Measurements from ENCODE around the gene GPR18.
"Not testable (repeated sequence)": the region's sequence is repeated elsewhere in the genome, so short reads cannot be mapped to it uniquely, and the experiment has no call there.

GPR18 gene

GRCh38 chr13:99254830-99255229, 3.3 kb downstream of the GPR18 start:
- H3K27ac ChIP-seq: no peak overlapping the region
- H3K4me3 ChIP-seq (ENCODE audit: low read depth, low read length): no peak overlapping the region
- TF ChIP-seq CTCF (IDR thresholded peaks at IDR 0.05; ENCODE audit: low read depth, low read length, missing control alignments): no peak
- H3K27me3 ChIP-seq (replicated peaks): no peaks in the 10 kb centered on the region
- in situ Hi-C loops (cut with HindIII; ENCODE audit: low pct_ligation_motif_present, low sequenced_read_pairs): no loop called here
- DNase-seq: no peak
- H3K36me3 ChIP-seq (replicated peaks): peaks cover 2% of the 10 kb centered on the region

DNA sequence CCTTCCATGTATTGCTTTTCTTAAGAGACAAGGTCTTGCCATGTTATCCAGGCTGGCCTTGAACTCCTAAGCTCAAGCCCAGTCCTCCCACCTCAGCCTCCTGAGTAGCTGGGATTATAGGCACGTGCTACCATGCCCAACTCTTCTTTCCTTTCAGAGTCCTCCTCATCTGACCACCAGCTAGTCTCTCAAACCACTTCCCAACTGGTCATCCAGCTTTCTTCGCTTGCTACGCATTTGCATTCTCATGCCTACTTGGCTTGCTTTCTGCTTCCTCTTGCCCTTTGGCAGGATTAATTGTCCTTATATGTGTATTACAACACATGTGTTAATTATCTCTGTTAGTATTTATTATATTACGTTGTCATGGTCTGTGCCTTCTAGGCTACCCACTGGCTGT, 6.3 kb downstream of the GPR18 start:
- Histone ChIP-seq H3K27ac (no peak overlapping the region), H3K36me3 (replicated peaks) (peaks cover 3% of the 10 kb centered on the region), H3K27me3 (replicated peaks) (no peaks in the 10 kb centered on the region), H3K4me3 (ENCODE audit: low read depth, low read length) (no peak overlapping the region)
- in situ Hi-C loops (cut with HindIII; ENCODE audit: low pct_ligation_motif_present, low sequenced_read_pairs): no loop called here
- no peak for DNase-seq
- no peak for TF ChIP-seq CTCF (IDR thresholded peaks at IDR 0.05; ENCODE audit: low read depth, low read length, missing control alignments)

DNA sequence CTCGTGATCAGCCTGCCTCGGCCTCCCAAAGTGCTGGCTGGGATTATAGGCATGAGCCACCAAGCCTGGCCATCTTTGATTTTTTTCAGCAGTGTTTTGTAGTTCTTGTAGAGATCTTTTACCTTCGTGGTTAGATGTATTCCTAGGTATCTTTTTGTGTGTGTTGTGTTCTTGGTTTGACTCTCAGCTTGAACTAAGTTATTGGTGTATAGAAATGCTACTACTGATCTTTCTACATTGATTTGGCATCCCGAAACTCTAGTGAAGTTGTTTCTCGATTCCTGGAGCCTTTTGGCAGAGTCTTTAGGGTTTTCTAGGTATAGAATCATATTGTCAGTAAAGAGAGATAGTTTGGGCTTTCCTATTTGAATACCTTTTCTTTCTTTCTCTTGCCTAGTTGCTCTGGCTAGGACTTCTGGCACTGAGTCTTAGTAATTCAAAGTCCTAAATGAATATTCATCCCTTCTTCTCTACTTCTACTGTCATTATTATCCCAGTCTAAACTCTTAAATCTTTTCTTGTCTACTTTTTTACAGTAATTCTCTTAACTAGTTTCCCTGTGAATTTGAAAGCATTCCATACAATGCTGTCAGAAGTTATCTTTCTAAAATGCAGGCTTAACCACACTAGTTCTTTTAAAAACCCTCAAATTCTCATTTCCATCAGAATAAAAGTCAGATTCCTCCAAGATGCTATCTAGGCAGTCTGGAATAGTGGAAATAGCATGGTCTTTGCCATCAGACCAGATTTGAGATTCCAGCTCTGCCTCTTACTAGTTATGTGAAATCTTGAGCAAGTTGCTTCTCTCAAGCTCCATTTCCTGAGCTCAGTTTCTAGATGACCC, 7.0 kb downstream of the GPR18 start:
- H3K4me3 ChIP-seq (ENCODE audit: low read depth, low read length): no peak overlapping the region
- no peak overlapping the region for H3K27ac ChIP-seq
- no peak for TF ChIP-seq CTCF (IDR thresholded peaks at IDR 0.05; ENCODE audit: low read depth, low read length, missing control alignments)
- no peak for DNase-seq
- no peaks in the 10 kb centered on the region for H3K27me3 ChIP-seq (replicated peaks)
- H3K36me3 ChIP-seq (replicated peaks): peaks cover 3% of the 10 kb centered on the region
- in situ Hi-C loops (cut with HindIII; ENCODE audit: low pct_ligation_motif_present, low sequenced_read_pairs): no loop called here

GRCh38 chr13:99249606-99250005, 8.6 kb downstream of the GPR18 start:
- H3K27ac ChIP-seq; H3K36me3 ChIP-seq (replicated peaks); in situ Hi-C loops (cut with HindIII; ENCODE audit: low pct_ligation_motif_present, low sequenced_read_pairs); H3K27me3 ChIP-seq (replicated peaks); H3K4me3 ChIP-seq (ENCODE audit: low read depth, low read length); DNase-seq: not testable (repeated sequence)

DNA sequence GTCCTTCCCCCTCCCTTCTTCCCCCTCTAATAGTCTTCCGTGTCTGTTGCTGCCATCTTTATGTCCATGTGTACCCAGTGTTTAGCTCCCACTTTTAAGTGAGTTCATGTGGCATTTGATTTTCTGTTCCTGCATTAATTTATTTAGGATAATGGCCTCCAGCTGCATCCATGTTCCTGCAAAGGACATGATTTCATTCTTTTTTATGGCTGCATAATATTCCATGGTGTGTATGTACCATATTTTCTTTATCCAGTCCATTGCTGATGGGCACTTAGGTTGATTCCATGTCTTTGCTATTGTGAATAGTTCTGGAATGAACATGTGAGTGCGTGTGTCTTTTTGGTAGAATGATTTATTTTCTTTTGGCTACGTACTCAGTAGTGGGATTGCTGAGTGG, 9.0 kb downstream of the GPR18 start:
- in situ Hi-C loops (cut with HindIII; ENCODE audit: low pct_ligation_motif_present, low sequenced_read_pairs); H3K27ac ChIP-seq; H3K36me3 ChIP-seq (replicated peaks); H3K4me3 ChIP-seq (ENCODE audit: low read depth, low read length); DNase-seq; H3K27me3 ChIP-seq (replicated peaks): not testable (repeated sequence)

GRCh38 chr13:99246100-99246499, 12.1 kb downstream of the GPR18 start:
- Histone ChIP-seq H3K36me3 (replicated peaks) (peaks cover 2% of the 10 kb centered on the region), H3K4me3 (ENCODE audit: low read depth, low read length) (no peak overlapping the region), H3K27me3 (replicated peaks) (no peaks in the 10 kb centered on the region), H3K27ac (no peak overlapping the region)
- no peak for DNase-seq
- no peak for TF ChIP-seq CTCF (IDR thresholded peaks at IDR 0.05; ENCODE audit: low read depth, low read length, missing control alignments)
- in situ Hi-C loops (cut with HindIII; ENCODE audit: low pct_ligation_motif_present, low sequenced_read_pairs): no loop called here

All from brain microvascular endothelial cell (primary cell).